ENCODE results near the gene BMAL1. TPM values are rescaled to one million over a fixed set of nuclear protein-coding genes. Genes with fewer than 3 reads are reported as not detected.

Gene BMAL1
- total RNA-seq, 1 donor from 2014 or later = 26.5 TPM

DNA sequence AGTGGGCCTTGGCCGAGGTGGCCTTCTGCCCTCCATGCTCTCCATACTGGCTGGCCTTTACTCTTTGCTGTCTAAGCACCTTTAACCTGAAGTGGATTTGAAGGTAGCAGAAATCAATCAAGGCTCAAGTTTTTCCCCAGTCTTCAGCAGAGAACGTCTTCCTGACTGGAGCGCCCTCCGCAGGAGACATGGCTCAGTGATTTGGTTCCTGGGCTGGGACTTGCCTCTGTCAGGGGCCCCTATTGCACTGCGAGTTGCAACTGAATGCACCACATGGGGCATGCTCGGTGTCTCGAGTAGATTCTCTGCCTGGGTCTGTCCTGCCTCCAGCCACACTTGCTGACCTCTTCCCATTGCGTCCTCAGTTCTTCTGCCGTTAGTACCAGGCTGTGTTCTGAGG lies 79.6 kb downstream of the BMAL1 start:
- H3K4me3 Mint-ChIP-seq = no peak overlapping the region
- TF ChIP-seq CTCF (IDR thresholded peaks at IDR 0.05) (peak; percentile 15), EZH2phosphoT487 (IDR thresholded peaks at IDR 0.05) (no peak), EZH2 (IDR thresholded peaks at IDR 0.05) (no peak)
- no peak overlapping the region for H3K4me3 ChIP-seq
- no peak overlapping the region for H3K27ac ChIP-seq
- peaks cover 4% of the 10 kb centered on the region for H3K4me1 Mint-ChIP-seq
- DNase-seq (ENCODE audit: low spot score) = no peak
- no peaks in the 10 kb centered on the region for H3K79me2 ChIP-seq (ENCODE audit: low read depth)
- H3K27ac Mint-ChIP-seq = no peak overlapping the region
- H3K4me1 ChIP-seq = peaks cover 18% of the 10 kb centered on the region
- H2AFZ ChIP-seq (replicated peaks) = no peak overlapping the region
- no peak overlapping the region for H3K9ac ChIP-seq
- peaks cover 7% of the 10 kb centered on the region for H3K27me3 Mint-ChIP-seq (ENCODE audit: insufficient read depth, low read depth)
- no peaks in the 10 kb centered on the region for H3K36me3 ChIP-seq
- no peaks in the 10 kb centered on the region for H4K20me1 ChIP-seq (ENCODE audit: low read depth)
- H3K9me3 Mint-ChIP-seq = no peaks in the 10 kb centered on the region
- peaks cover 3% of the 10 kb centered on the region for H3K36me3 Mint-ChIP-seq
- no peak overlapping the region for H3K4me2 ChIP-seq
- H3K9me3 ChIP-seq (ENCODE audit: low read depth) = no peaks in the 10 kb centered on the region
- H3K27me3 ChIP-seq = no peaks in the 10 kb centered on the region
- peaks cover 13% of the 10 kb centered on the region for H3F3A ChIP-seq (ENCODE audit: low read depth)

DNA sequence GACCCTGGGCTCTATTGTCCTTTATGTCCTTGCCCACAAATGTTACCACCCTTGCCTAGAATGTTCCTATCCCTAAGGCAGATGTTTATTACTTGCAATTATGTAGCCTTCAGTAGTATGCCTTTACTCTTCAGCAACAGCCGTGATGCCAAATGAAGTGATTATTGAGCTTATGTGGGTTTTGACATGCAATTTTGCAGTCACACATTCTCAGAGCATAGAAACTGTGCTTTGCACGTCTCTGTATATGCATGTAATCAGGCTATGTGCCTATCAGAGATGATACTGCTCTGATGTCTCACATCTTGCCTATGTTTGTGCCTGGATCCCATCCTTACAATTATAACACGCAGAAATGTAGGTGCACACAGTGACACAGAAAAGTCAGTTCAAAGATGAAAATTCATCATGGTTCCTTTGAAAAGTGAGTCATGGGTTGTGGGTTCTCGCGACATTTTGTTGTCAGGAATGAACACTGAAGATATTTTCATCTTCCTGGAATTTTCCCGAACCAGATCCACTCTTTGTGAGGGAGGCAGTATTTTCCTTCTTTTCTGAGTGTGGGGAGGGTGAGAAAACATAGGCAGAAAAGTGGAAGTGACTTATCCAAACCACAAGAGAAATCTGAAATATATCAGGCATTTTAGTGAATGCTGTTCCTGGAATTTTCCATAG lies 81.1 kb downstream of the BMAL1 start:
- H3K79me2 ChIP-seq (ENCODE audit: low read depth) = no peaks in the 10 kb centered on the region
- H3K9ac ChIP-seq = no peak overlapping the region
- no peaks in the 10 kb centered on the region for H3K36me3 ChIP-seq
- peaks cover 10% of the 10 kb centered on the region for H3K27me3 Mint-ChIP-seq (ENCODE audit: insufficient read depth, low read depth)
- H3K4me3 Mint-ChIP-seq = no peak overlapping the region
- peaks cover 13% of the 10 kb centered on the region for H3F3A ChIP-seq (ENCODE audit: low read depth)
- no peak overlapping the region for H2AFZ ChIP-seq (replicated peaks)
- no peak for DNase-seq (ENCODE audit: low spot score)
- H3K4me3 ChIP-seq = no peak overlapping the region
- no peaks in the 10 kb centered on the region for H3K9me3 Mint-ChIP-seq
- no peak overlapping the region for H3K27ac Mint-ChIP-seq
- H3K4me2 ChIP-seq = no peak overlapping the region
- TF ChIP-seq EZH2 (IDR thresholded peaks at IDR 0.05) (no peak), CTCF (IDR thresholded peaks at IDR 0.05) (no peak), EZH2phosphoT487 (IDR thresholded peaks at IDR 0.05) (no peak)
- no peaks in the 10 kb centered on the region for H4K20me1 ChIP-seq (ENCODE audit: low read depth)
- no peaks in the 10 kb centered on the region for H3K9me3 ChIP-seq (ENCODE audit: low read depth)
- H3K4me1 Mint-ChIP-seq = peaks cover 4% of the 10 kb centered on the region
- H3K27ac ChIP-seq = no peak overlapping the region
- no peaks in the 10 kb centered on the region for H3K27me3 ChIP-seq
- H3K36me3 Mint-ChIP-seq = peaks cover 3% of the 10 kb centered on the region
- H3K4me1 ChIP-seq = peaks cover 18% of the 10 kb centered on the region

GRCh38 chr11:13362596-13363109 lies 85.1 kb downstream of the BMAL1 start:
- H3K27ac ChIP-seq = no peak overlapping the region
- no peak for DNase-seq (ENCODE audit: low spot score)
- H3K36me3 ChIP-seq = no peaks in the 10 kb centered on the region
- H3K4me1 Mint-ChIP-seq = peaks cover 7% of the 10 kb centered on the region
- no peak overlapping the region for H3K4me3 ChIP-seq
- H4K20me1 ChIP-seq (ENCODE audit: low read depth) = no peaks in the 10 kb centered on the region
- H3K4me3 Mint-ChIP-seq = no peak overlapping the region
- H3K27me3 ChIP-seq = no peaks in the 10 kb centered on the region
- no peak for TF ChIP-seq EZH2 (IDR thresholded peaks at IDR 0.05)
- TF ChIP-seq CTCF (IDR thresholded peaks at IDR 0.05) = no peak
- no peak for TF ChIP-seq EZH2phosphoT487 (IDR thresholded peaks at IDR 0.05)
- no peaks in the 10 kb centered on the region for H3K9me3 ChIP-seq (ENCODE audit: low read depth)
- H2AFZ ChIP-seq (replicated peaks) = no peak overlapping the region
- peaks cover 18% of the 10 kb centered on the region for H3K4me1 ChIP-seq
- no peak overlapping the region for H3K27ac Mint-ChIP-seq
- H3K79me2 ChIP-seq (ENCODE audit: low read depth) = no peaks in the 10 kb centered on the region
- H3K36me3 Mint-ChIP-seq = peaks cover 3% of the 10 kb centered on the region
- no peak overlapping the region for H3K4me2 ChIP-seq
- peaks cover 2% of the 10 kb centered on the region for H3K27me3 Mint-ChIP-seq (ENCODE audit: insufficient read depth, low read depth)
- no peaks in the 10 kb centered on the region for H3K9me3 Mint-ChIP-seq
- peaks cover 13% of the 10 kb centered on the region for H3F3A ChIP-seq (ENCODE audit: low read depth)
- H3K9ac ChIP-seq = no peak overlapping the region

Data from neural progenitor cell (in vitro differentiated cells).